ENCODE results near the gene GPC5.
"Not testable (repeated sequence)": the region's sequence is repeated elsewhere in the genome, so short reads cannot be mapped to it uniquely, and the experiment has no call there.

Gene GPC5

GRCh38 chr13:91369441-91369831 lies 29.0 kb upstream of the GPC5 start:
- no peak for DNase-seq

GRCh38 chr13:91370501-91370900 lies 27.9 kb upstream of the GPC5 start:
- no peak for DNase-seq

DNA sequence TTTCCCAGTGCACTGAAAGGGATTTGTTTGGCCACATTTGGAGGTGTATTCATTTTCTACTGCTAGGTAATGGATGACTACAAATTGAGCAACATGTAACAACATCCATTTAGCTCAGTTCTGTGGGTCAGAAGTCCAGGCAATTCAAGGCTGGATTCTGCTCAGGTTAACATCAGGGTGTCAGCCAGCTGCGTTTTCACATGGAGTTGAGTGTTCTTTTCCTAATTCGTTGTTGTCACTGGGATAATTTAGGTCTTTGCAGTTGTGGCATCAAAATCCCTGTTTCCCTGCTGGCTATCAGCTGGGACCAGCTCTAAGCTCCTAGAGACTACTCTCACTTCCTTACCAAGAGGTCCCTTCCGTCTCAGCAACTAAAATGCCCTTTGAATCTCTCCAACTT lies 25.5 kb upstream of the GPC5 start:
- DNase-seq: no peak

DNA sequence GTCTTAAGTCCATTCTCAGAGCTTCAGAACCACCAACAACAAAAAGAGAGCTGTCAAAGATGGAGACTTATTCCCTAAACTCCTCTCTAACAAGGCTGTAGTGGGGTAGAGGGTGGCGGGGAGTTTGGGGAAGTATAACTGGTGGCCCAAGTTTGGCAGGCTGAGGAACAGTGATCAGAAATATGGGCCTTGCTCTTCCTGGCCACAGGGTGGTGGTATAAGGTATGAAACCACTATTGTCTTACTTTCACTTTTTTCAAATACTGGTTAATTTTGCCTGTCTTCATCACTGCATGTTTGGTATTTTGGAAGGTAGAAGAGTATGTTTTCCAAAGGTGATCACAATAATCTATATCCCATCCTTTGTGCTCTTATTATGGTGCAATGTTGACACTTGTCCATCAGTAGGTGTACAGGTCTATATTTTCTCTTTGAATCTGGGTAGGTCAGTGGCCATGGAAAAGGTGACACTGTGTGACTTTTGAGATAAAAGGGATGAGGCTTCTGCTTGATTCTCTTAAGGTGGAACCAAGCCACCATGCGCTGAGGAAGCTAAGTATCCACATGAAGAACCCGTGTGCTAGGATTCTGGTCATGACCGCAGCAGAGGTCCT lies 23.2 kb upstream of the GPC5 start:
- DNase-seq: peak in 1 of 2 experiments; percentile 21

- DNase-seq: peak in 1 of 2 experiments; percentile 59
Measured at GRCh38 chr13:91381371-91381770, 17.1 kb upstream of the GPC5 start.

GRCh38 chr13:91383836-91384235 lies 14.6 kb upstream of the GPC5 start:
- DNase-seq: no peak

GRCh38 chr13:91384896-91385295 lies 13.5 kb upstream of the GPC5 start:
- DNase-seq: no peak

DNA sequence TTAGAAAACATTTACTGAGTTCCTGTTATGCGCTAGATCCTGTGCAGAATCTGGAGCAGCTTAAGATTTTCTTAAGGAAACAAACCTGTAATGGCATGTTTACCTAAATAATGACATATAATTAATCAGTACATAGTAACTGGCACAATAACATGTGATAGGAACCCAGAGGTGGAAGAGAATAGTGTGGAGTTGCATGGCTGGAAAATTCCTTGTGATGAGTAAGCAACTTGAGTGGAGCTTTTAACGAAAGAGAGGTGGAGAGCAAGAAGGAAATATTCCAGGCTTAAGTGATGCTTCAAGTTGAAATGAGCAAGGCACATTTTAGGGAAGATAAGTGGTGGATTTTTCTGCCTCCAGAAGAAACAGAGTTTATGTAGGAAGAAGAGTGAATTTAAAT lies 9.2 kb upstream of the GPC5 start:
- no peak for DNase-seq

DNA sequence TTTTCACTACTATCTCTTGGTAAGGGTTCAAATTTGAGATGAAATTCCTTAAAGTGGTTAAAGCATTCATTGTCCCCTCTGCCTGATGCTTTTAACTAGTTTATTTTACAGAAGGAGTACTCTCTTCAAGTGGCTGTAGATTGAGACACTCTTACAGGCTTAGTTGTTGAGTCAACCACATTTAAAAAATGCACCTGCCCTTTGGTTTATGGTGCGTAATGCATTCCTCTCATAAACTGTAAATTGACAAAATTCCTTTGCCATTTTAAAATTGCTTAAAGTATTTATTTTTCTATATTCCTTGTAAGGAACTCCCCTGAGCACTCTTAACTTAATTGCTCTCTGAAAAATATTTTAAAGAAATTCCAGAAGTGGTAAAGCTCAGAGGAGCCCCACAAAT lies 826 bp upstream of the GPC5 start:
- DNase-seq: peak in 1 of 2 experiments; percentile 11

- no peak for DNase-seq
Measured at GRCh38 chr13:91399189-91400062, 1.0 kb downstream of the GPC5 start.

DNA sequence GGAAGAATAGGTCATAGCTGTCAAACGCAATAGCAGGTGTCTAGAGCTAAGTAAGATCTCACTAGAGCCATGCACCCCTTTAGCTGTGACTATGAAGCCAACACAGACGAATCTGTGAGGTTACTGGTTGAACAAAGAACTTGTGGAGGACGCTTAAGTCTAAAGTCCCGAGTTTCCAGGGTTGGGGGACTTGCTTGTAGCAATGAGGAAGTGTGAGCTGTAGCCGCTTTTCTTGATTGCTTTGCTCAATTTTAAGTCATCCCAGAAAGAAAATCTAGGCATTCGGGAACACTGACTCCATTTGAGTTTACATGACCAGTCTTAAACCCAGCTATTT lies 1.6 kb downstream of the GPC5 start:
- no peak for DNase-seq

DNA sequence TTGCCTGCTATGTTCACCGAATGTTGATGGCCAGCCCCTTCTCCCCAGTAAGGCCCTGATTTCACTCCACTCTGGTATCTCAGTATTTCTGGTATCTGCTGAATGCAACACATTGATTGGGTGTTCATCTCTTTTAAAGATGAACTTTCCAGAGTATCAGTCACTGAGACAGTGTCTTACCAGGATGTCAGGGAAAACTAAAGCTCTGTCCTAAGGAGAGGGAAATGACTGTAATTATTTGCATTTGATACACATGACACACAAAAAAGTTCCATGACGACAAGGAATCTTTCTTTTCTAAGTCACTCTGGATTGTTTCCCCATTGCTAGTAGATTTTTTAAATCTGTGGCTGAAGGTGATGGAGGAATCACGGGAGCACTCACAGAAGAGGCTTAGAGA lies 2.2 kb downstream of the GPC5 start:
- no peak for DNase-seq

GRCh38 chr13:91401920-91402319 lies 3.5 kb downstream of the GPC5 start:
- no peak for DNase-seq

GRCh38 chr13:91405240-91405639 lies 6.8 kb downstream of the GPC5 start:
- DNase-seq: no peak

- DNase-seq: peak; percentile 30 to 79
Measured at GRCh38 chr13:91406619-91407018, 8.2 kb downstream of the GPC5 start.

DNA sequence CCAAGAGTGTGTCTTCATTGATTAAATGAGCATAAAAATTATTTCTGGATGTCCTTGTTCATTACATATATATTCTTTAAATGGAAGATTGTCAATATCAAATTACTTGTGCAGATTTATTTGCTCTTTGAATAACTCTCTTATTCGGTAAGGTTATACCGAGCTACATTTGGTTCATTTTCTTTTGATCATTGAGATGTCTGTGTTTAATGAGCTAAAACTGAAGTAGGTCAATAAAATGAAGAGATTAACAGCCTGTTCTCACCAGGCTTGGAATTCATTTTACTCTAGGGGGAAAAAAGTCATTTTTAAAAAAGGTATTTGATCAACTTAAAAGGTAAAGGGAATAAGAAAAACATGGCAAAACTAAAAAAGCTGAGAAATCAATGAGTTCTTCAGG lies 10.6 kb downstream of the GPC5 start:
- DNase-seq: peak in 1 of 2 experiments; percentile 57

DNA sequence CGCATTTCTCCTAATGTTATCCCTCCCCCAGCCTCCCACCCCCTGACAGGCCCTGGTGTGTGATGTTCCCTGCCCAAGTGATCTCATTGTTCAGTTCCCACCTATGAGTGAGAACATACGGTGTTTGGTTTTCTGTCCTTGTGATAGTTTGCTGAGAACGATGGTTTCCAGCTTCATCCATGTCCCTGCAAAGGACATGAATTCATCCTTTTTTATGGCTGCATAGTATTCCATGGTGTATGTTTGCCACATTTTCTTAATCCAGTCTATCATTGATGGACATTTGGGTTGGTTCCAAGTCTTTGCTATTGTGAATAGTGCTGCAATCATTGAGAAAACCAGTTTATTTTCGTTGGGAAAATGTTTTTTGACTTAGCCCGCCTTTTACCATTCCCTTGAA lies 18.2 kb downstream of the GPC5 start:
- DNase-seq: not testable (repeated sequence)

GRCh38 chr13:91417660-91418325 lies 19.4 kb downstream of the GPC5 start:
- no peak for DNase-seq

- DNase-seq: no peak
Measured at GRCh38 chr13:91426913-91427312, 28.5 kb downstream of the GPC5 start.

DNA sequence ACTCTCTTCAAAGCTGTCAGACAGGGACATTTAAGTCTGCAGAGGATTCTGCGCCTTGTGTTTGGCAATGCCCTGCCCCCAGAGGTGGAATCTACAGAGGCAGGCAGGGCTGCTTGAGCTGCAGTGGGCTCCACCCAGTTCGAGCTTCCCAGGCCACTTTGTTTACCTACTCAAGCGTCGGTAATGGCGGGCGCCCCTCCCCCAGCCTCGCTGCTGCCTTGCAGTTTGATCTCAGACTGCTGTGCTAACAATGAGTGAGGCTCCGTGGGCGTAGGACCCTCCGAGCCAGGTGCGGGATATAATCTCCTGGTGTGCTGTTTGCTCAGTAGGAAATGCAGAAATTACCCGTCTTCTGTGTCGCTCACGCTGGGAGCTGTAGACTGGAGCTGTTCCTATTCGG lies 40.3 kb downstream of the GPC5 start:
- not testable (repeated sequence) for DNase-seq

GRCh38 chr13:91450913-91451312 lies 52.5 kb downstream of the GPC5 start:
- DNase-seq: no peak

GRCh38 chr13:91454666-91455065 lies 56.2 kb downstream of the GPC5 start:
- DNase-seq: no peak

DNA sequence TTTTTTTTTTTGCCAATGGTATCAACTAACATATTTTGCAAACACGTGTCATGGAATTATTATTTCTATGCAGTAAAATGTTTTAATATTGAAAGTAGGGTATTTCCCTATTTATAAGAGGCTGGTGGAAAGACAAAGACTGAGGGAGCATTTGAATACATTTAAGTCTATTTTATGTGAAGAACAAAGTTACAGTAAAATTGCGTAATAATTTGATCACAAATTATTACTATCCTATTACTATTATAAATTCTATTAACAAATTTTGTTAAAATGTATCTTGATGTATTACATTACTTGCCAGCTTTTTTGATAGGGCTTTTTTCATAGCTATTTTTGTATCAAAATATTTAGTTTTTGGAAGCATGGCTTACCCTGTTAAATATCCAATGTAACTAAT lies 58.4 kb downstream of the GPC5 start:
- no peak for DNase-seq

DNA sequence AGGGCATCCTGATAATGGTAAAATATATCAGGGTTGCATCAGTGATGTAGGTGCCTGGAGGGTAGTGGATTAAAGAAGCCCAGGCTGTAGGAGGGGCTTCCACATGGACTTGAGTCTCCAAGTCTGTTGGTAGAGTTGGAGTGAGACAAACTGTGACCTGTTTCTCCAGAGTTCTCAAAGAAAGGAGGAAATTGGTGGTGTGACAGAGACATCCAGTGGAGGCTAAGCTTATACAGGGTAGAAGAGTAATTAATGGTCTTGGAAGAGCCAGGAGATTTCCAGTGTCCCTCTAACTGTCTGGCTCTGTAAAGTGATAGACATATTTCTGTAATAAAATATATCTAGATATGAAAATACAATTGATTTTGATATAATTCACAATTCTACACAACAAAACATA lies 61.1 kb downstream of the GPC5 start:
- DNase-seq: peak in 1 of 2 experiments; percentile 22

Data from NCI-H524 (cell line).